K562 (cell line): Measurements from ENCODE around the gene HIKESHI. TPM values are rescaled to one million over a fixed set of nuclear protein-coding genes. Genes with fewer than 3 reads are reported as not detected.
A peak's percentile ranks its signal among the peaks of the same experiment; 100 is the strongest.

Experiments
- CC2D1A ChIP-seq: fragments of 450-650 bp; IDR thresholded peaks from 2 replicates; pipeline ENCODE4 v1.6.1; 2017; ENCODE audit warnings: mild to moderate bottlenecking
- ESRRA ChIP-seq: fragments of 450-650 bp; IDR thresholded peaks from 2 replicates; pipeline ENCODE4 v1.6.1; 2014; ENCODE audit warnings: low read depth, mild to moderate bottlenecking, moderate library complexity, borderline replicate concordance
- FOXK2 ChIP-seq, 2 experiments: fragments of 450-650 bp; IDR thresholded peaks in 1 of 2; conservative IDR thresholded peaks in 1 of 2; 2 replicates each; pipeline ENCODE4 v1.6.1; 2016; ENCODE audit warnings: low read depth in 2 of 2, mild to moderate bottlenecking in 1 of 2
- FOXM1 ChIP-seq, 2 experiments: fragments of 450-650 bp in 1 of 2; sonication (generic) in 1 of 2; formaldehyde crosslinking in 1 of 2; IDR thresholded peaks; 2 replicates each; pipeline versions ENCODE4 v1.6.1 to v1.9.0; 2017 to 2022; ENCODE audit warnings: low read depth in 2 of 2, mild to moderate bottlenecking in 2 of 2, missing genetic modification reagents in 1 of 2, moderate library complexity in 1 of 2
- HOXB6 ChIP-seq: fragments of 250-450 bp; sonication (Bioruptor Pico); IDR thresholded peaks from 2 replicates; pipeline ENCODE4 v1.5.1; 2022; ENCODE audit warnings: mild to moderate bottlenecking, borderline replicate concordance
- MAZ ChIP-seq, 2 experiments: fragments of 450-650 bp in 1 of 2; sonication (generic) in 1 of 2; formaldehyde crosslinking; IDR thresholded peaks in 1 of 2; conservative IDR thresholded peaks in 1 of 2; 2 replicates each; pipeline versions ENCODE4 v1.4.0 to v1.5.0; 2020; ENCODE audit warnings: mild to moderate bottlenecking in 1 of 2, missing genetic modification reagents in 1 of 2
- RAD21 ChIP-seq, 2 experiments: fragments of 250-450 bp in 1 of 2; fragments of 450-650 bp in 1 of 2; sonication (Bioruptor Pico) in 1 of 2; formaldehyde crosslinking in 1 of 2; IDR thresholded peaks in 1 of 2; conservative IDR thresholded peaks in 1 of 2; 2 replicates each; pipeline versions ENCODE4 v1.4.0 to v1.8.0; 2020 to 2022; ENCODE audit warnings: mild to moderate bottlenecking in 2 of 2, moderate library complexity in 1 of 2
- ZNF384 ChIP-seq: IDR thresholded peaks from 2 replicates; pipeline ENCODE4 v1.6.1; 2012; ENCODE audit warnings: low read depth, low read length, improper control_type of control experiment
- polyA plus RNA-seq, 8 experiments: library from polyadenylated mRNA; depleted of rRNA in 4 of 8; stranded (reverse) in 5 of 8; unstranded in 3 of 8; fragments of >200 nt; fragmentation: Nextera tagmentation in 2 of 8; fragmentation: Illumina TruSeq in 1 of 8; extraction: Ambion mirVana in 2 of 8; extraction: Trizol in 1 of 8; gene quantifications; 2 replicates each; pipeline versions ENCODE4 v1.2.1 to v1.2.3, GENCODE V29; 2011 to 2014; ENCODE audit warnings: inconsistent platforms in 1 of 8, missing spikeins in 1 of 8
- total RNA-seq, 7 experiments: library from RNA; depleted of rRNA in 6 of 7; stranded (reverse); fragments of >200 nt in 6 of 7; fragmentation: Illumina TruSeq in 2 of 7; extraction: Trizol in 2 of 7; gene quantifications; 2 replicates each; pipeline versions ENCODE4 v1.2.1 to v1.2.3, GENCODE V29; 2011 to 2021; ENCODE audit warnings: low replicate concordance in 1 of 7
- TF ChIP-seq, protein P1 (sequence below), 2 experiments: fragments of 450-650 bp; formaldehyde crosslinking in 1 of 2; IDR thresholded peaks; 2 replicates each; pipeline versions ENCODE4 v1.4.0 to v1.6.1; 2014 to 2020; ENCODE audit warnings: mild to moderate bottlenecking in 2 of 2, borderline replicate concordance in 1 of 2, low read depth in 1 of 2
- TF ChIP-seq, protein P2 (sequence below): fragments of 450-650 bp; formaldehyde crosslinking; IDR thresholded peaks from 2 replicates; pipeline ENCODE4 v1.4.0; 2020; ENCODE audit warnings: mild to moderate bottlenecking, moderate library complexity
- TF ChIP-seq, protein P3 (sequence below): IDR thresholded peaks from 2 replicates; pipeline ENCODE4 v1.6.1; 2016; ENCODE audit warnings: missing genetic modification characterization, missing compliant biosample characterization
- TF ChIP-seq, protein P4 (sequence below): sonication (generic); IDR thresholded peaks from 2 replicates; pipeline ENCODE4 v1.6.1; 2016

The HIKESHI gene
- total and polyA plus RNA-seq, 9 of the 15 experiments (the other 6 are each of a cell fraction or from before 2014, with no cell fraction given) = 33.2 to 196 (median 62.7) TPM

DNA sequence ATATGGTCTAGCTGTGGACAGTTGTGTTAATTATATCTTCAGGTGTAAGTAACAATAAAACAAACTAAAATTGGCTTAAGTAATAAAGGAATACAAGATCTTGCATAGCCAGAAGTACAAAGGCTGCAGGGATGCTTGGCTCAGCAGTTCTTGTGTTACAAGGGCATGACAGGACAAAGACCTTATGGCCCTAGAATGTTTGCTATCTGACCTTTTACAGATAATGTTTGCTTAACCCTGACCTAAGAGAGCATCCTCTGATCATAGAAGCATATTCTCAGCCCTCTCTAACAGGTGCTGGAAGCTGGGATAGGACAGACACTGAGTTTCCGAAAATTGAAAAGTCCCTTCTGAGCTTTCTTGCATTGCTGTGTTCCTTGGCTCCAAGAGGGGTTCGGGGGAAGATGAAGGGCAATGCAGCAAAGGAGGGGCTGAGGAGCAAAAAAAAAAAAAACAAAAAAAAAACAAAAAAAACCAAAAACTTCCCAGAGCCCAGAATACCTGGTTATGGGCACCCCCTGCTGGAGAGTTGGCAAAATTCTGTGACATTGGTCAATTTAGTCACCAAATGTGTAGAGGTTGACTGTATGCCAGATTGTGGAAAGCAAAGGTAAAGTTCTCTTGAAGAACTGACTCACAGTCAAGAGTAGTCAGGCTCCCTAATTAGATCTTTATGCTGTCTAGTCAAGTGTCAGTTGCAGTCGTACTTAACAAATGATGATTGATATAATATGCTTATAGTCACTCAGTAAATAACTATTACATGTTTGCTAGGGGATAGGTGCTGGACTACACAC, 10.4 kb upstream of the HIKESHI start (continued):
- TF ChIP-seq, protein P1, sequence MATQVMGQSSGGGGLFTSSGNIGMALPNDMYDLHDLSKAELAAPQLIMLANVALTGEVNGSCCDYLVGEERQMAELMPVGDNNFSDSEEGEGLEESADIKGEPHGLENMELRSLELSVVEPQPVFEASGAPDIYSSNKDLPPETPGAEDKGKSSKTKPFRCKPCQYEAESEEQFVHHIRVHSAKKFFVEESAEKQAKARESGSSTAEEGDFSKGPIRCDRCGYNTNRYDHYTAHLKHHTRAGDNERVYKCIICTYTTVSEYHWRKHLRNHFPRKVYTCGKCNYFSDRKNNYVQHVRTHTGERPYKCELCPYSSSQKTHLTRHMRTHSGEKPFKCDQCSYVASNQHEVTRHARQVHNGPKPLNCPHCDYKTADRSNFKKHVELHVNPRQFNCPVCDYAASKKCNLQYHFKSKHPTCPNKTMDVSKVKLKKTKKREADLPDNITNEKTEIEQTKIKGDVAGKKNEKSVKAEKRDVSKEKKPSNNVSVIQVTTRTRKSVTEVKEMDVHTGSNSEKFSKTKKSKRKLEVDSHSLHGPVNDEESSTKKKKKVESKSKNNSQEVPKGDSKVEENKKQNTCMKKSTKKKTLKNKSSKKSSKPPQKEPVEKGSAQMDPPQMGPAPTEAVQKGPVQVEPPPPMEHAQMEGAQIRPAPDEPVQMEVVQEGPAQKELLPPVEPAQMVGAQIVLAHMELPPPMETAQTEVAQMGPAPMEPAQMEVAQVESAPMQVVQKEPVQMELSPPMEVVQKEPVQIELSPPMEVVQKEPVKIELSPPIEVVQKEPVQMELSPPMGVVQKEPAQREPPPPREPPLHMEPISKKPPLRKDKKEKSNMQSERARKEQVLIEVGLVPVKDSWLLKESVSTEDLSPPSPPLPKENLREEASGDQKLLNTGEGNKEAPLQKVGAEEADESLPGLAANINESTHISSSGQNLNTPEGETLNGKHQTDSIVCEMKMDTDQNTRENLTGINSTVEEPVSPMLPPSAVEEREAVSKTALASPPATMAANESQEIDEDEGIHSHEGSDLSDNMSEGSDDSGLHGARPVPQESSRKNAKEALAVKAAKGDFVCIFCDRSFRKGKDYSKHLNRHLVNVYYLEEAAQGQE (IDR thresholded peaks at IDR 0.05; ENCODE audit: borderline replicate concordance) = peak; percentile 82
- TF ChIP-seq, protein P1 (CRISPR knock-in tag; IDR thresholded peaks at IDR 0.05; ENCODE audit: low read depth) = no peak
- peak in 1 of 2 experiments; percentile 57; a peak in 2 of 4 replicates for TF ChIP-seq MAZ (CRISPR knock-in tag; conservative IDR thresholded peaks at IDR 0.05 in 1 of 2, IDR thresholded peaks at IDR 0.05 in 1 of 2)
- no peak for TF ChIP-seq HOXB6
- TF ChIP-seq ESRRA = peak; percentile 46; the same call in 1 of the 2 replicates
- TF ChIP-seq FOXK2 (conservative IDR thresholded peaks at IDR 0.05 in 1 of 2, IDR thresholded peaks at IDR 0.05 in 1 of 2; ENCODE audit: low read depth in 2 of 2) = peak in 1 of 2 experiments; percentile 18; a peak in 1 of 4 replicates
- TF ChIP-seq CC2D1A = peak; percentile 87
- TF ChIP-seq, protein P2, sequence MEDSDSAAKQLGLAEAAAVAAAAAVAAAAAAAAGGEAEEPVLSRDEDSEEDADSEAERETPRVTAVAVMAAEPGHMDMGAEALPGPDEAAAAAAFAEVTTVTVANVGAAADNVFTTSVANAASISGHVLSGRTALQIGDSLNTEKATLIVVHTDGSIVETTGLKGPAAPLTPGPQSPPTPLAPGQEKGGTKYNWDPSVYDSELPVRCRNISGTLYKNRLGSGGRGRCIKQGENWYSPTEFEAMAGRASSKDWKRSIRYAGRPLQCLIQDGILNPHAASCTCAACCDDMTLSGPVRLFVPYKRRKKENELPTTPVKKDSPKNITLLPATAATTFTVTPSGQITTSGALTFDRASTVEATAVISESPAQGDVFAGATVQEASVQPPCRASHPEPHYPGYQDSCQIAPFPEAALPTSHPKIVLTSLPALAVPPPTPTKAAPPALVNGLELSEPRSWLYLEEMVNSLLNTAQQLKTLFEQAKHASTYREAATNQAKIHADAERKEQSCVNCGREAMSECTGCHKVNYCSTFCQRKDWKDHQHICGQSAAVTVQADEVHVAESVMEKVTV (CRISPR knock-in tag) = peak; percentile 73; the same call in 1 of the 2 replicates
- TF ChIP-seq, protein P3, sequence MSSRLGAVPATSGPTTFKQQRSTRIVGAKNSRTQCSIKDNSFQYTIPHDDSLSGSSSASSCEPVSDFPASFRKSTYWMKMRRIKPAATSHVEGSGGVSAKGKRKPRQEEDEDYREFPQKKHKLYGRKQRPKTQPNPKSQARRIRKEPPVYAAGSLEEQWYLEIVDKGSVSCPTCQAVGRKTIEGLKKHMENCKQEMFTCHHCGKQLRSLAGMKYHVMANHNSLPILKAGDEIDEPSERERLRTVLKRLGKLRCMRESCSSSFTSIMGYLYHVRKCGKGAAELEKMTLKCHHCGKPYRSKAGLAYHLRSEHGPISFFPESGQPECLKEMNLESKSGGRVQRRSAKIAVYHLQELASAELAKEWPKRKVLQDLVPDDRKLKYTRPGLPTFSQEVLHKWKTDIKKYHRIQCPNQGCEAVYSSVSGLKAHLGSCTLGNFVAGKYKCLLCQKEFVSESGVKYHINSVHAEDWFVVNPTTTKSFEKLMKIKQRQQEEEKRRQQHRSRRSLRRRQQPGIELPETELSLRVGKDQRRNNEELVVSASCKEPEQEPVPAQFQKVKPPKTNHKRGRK (tag) = no peak
- TF ChIP-seq ZNF384 = peak; percentile 98
- peak; percentile 78 to 83 for TF ChIP-seq RAD21 (CRISPR knock-in tag; conservative IDR thresholded peaks at IDR 0.05 in 1 of 2, IDR thresholded peaks at IDR 0.05 in 1 of 2)
- peak; percentile 18; the same call in 1 of the 2 replicates for TF ChIP-seq FOXM1 (IDR thresholded peaks at IDR 0.05; ENCODE audit: low read depth)
- no peak for TF ChIP-seq FOXM1 (CRISPR knock-in tag; IDR thresholded peaks at IDR 0.05; ENCODE audit: low read depth)
- TF ChIP-seq, protein P4, sequence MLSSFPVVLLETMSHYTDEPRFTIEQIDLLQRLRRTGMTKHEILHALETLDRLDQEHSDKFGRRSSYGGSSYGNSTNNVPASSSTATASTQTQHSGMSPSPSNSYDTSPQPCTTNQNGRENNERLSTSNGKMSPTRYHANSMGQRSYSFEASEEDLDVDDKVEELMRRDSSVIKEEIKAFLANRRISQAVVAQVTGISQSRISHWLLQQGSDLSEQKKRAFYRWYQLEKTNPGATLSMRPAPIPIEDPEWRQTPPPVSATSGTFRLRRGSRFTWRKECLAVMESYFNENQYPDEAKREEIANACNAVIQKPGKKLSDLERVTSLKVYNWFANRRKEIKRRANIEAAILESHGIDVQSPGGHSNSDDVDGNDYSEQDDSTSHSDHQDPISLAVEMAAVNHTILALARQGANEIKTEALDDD = peak; percentile 56; the same call in 1 of the 2 replicates
